ENCODE data around the gene UBE2F.

DNA sequence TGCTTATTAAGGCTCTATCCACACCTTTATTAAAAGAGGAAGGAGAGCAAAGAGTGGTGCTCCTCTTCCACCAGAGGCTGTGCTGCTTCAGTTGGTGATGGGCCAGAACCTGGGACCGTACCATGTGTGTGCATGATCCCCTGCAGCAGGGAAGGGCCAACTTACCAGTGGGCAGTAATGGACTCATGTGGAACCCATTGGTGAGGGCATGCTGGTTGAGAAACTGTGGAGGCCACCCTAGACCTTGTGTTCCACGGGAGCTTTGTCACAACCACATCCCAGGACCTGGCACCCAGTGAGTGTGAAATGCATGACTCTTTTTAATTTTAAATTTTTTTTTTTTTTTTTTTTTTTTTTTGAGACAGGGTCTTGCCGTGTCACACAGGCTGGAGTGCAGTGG lies 5.4 kb downstream of the UBE2F start:
- TF ChIP-seq, protein P1, sequence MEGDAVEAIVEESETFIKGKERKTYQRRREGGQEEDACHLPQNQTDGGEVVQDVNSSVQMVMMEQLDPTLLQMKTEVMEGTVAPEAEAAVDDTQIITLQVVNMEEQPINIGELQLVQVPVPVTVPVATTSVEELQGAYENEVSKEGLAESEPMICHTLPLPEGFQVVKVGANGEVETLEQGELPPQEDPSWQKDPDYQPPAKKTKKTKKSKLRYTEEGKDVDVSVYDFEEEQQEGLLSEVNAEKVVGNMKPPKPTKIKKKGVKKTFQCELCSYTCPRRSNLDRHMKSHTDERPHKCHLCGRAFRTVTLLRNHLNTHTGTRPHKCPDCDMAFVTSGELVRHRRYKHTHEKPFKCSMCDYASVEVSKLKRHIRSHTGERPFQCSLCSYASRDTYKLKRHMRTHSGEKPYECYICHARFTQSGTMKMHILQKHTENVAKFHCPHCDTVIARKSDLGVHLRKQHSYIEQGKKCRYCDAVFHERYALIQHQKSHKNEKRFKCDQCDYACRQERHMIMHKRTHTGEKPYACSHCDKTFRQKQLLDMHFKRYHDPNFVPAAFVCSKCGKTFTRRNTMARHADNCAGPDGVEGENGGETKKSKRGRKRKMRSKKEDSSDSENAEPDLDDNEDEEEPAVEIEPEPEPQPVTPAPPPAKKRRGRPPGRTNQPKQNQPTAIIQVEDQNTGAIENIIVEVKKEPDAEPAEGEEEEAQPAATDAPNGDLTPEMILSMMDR (IDR thresholded peaks at IDR 0.05) = no peak
- TF ChIP-seq POLR2A (IDR thresholded peaks at IDR 0.05) = no peak
